GM12864 (cell line): Measurements from ENCODE around the gene TLL2.
A peak's percentile ranks its signal among the peaks of the same experiment; 100 is the strongest.

Experiments
- DNase-seq: peaks from one replicate; pipeline ENCODE4 v3.0.0-alpha.2; 2011; ENCODE audit warnings: low read depth
- H3K4me3 ChIP-seq: 2 replicates; pipeline ENCODE4 v1.5.1; 2011; ENCODE audit warnings: mild to moderate bottlenecking, low read depth, low read length, control low read depth
- TF ChIP-seq, protein P1 (sequence below): IDR thresholded peaks from 2 replicates; pipeline ENCODE4 v1.5.1; 2011; ENCODE audit warnings: low read depth, mild to moderate bottlenecking, moderate library complexity, low read length, control low read depth, inconsistent platforms; ENCODE audit errors: missing control alignments

Gene TLL2

DNA sequence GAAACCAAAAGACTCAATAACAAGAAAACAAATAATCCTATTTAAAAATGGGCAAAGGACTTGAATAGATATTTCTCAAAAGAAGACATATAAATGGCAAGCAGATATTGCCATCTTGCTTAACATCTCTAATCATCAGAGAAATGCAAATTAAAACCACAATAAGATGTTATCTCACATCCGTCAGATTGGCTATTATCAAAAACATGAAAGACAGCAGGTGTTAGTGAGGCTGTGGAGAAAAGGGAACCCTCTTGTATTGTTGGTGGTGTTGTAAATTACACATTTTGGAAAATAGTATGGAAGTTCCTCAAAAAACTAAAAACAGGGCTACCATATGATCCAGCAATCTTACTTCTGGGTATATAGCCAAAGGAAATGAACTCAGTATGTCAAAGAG is 180.6 kb downstream of the TLL2 start:
- H3K4me3 ChIP-seq = no peak overlapping the region
- DNase-seq = no peak
- TF ChIP-seq, protein P1, sequence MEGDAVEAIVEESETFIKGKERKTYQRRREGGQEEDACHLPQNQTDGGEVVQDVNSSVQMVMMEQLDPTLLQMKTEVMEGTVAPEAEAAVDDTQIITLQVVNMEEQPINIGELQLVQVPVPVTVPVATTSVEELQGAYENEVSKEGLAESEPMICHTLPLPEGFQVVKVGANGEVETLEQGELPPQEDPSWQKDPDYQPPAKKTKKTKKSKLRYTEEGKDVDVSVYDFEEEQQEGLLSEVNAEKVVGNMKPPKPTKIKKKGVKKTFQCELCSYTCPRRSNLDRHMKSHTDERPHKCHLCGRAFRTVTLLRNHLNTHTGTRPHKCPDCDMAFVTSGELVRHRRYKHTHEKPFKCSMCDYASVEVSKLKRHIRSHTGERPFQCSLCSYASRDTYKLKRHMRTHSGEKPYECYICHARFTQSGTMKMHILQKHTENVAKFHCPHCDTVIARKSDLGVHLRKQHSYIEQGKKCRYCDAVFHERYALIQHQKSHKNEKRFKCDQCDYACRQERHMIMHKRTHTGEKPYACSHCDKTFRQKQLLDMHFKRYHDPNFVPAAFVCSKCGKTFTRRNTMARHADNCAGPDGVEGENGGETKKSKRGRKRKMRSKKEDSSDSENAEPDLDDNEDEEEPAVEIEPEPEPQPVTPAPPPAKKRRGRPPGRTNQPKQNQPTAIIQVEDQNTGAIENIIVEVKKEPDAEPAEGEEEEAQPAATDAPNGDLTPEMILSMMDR = no peak

DNA sequence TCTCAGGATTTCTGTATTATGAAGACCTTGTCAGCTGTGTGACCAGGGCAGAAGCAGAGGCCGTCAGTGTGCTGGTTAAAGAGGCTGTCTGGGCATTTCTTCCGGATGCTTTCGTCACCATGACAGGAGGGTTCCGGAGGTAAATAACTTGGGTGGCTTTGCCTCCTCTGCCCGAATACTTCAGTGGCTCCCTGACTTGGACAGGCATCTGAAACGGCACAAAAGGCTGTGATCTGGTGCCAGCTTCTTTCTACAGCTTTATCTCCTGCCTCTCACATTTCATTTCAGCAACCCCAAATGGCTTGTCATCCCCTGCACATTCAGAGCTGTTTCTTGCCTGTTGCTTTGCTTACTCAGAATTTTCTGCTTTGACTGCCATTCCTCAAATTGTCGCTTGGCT is 186.3 kb downstream of the TLL2 start:
- no peak for DNase-seq
- TF ChIP-seq, protein P1 = no peak
- no peak overlapping the region for H3K4me3 ChIP-seq

DNA sequence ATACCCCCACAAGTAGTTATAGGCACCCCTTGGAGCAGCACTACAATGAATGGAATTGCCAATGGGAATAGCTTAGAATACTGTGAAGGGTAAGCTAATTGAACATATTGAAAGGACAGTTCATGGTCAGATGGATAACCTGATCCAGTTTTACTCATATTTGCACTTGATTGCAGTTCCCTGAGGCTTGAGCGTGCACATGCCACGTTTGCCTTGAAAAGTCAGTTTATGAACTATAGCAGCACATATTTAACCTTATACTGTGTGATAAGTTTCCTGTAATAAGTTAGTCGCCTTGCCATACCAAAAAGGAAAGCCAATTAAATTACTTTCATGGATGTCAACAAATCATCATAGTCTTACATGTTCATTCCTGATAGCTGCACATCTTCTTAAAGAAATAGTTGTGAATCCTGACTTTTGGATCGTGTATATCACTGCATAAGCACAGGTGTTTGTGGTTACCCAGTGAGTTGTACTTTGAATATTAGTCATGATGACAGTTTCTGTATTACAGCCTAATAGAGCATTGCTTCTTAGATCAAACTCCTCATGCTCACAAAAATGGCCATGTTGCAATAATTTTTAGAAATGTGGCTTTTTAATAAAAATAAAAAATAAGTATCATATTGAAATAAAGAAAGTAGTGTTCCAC is 187.9 kb downstream of the TLL2 start:
- H3K4me3 ChIP-seq = no peak overlapping the region
- TF ChIP-seq, protein P1 = no peak
- DNase-seq = peak; percentile 35

DNA sequence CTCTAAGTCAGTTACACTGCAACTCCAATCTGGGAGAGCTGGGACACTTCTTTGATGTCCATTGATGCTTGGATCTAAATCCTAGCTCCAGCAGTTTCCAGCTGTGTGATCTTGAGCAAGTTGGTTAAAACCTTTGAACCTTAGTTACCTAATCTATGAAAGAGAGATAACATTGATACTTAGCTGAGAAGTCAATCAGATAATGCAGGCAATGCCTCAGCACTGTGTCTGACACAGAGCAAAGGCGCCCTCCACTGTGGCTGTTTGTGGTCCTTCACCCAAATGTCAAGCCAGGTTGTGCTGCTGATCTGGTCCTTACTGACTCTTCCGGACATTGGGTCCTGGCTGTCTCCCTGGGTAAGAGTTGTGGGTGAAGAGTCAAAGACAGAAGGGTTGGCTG is 189.3 kb downstream of the TLL2 start:
- DNase-seq = no peak
- TF ChIP-seq, protein P1 = no peak
- no peak overlapping the region for H3K4me3 ChIP-seq

DNA sequence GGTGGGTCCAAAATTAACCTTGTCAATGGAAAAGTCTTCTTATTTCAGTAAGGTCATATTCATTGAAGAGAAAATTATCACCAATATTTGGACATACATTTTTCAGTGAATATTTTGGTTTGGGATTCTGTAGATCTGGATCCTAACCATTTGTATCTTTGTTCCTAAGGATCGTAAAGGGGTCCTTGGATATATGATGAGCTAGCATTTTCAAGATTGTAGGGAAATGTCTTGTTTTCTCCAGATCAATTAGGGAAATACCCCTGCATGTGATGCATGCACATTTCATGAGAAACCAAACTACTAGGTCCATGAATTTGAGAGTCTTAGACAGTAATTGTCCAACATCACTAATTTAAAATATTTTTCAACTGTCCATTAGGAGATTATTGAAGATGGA is 191.5 kb downstream of the TLL2 start:
- no peak for DNase-seq
- TF ChIP-seq, protein P1 = no peak
- H3K4me3 ChIP-seq = no peak overlapping the region

DNA sequence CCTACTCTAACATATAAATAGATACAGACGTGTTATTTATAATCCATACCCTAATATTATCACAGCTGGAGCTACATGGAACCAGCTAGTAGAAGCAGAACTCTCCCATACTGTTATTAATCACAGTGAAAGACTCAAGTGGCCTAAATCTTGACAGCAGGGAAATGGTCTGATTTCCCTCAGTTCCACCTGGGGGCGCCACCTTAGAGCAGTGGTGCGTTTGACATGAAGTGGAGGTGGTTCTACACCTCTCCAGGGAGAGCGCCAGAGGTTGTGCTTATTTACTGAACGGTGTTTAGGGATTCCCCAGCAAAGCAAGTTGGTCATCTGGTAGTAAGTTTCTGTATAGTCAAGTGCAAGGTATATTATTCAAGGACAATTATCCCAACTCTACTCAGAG is 191.9 kb downstream of the TLL2 start:
- TF ChIP-seq, protein P1 = no peak
- no peak overlapping the region for H3K4me3 ChIP-seq
- DNase-seq = no peak
